MCF 10A (cell line): ENCODE results near the gene PHYH. TPM values are rescaled to one million over a fixed set of nuclear protein-coding genes. Genes with fewer than 3 reads are reported as not detected.

Experiments
- BruUV-seq: library from RNA; stranded (reverse); fragments of 400-500 nt; replicated peaks from 2 replicates; lab custom pipeline; 2021; lab: Mats Ljungman, UMichigan
- CTCF ChIA-PET: fragments of 300-600 bp; sonication (Branson Sonifier 250); formaldehyde crosslinking; extraction: SDS; loops from one replicate; lab custom pipeline; 2021; ENCODE audit warnings: antibody characterized with exemption, inconsistent platforms; lab: Yijun Ruan, JAX
- POLR2A ChIA-PET: fragments of 300-600, 350-650 bp; sonication (Branson Sonifier 250); formaldehyde crosslinking; extraction: SDS; loops from one replicate; lab custom pipeline; 2020; ENCODE audit warnings: antibody characterized with exemption, inconsistent platforms; lab: Yijun Ruan, JAX
- DNase-seq: peaks from one replicate; pipeline ENCODE4 v3.0.0-alpha.2; 2018; ENCODE audit not compliant: unreplicated experiment
- H3K27ac Mint-ChIP-seq: one replicate; pipeline ENCODE4 v1.8.0; 2022; ENCODE audit warnings: mild to moderate bottlenecking, low read depth, mixed read lengths; ENCODE audit not compliant: unreplicated experiment
- H3K27me3 Mint-ChIP-seq: one replicate; pipeline ENCODE4 v1.8.0; 2022; ENCODE audit warnings: mixed read lengths; ENCODE audit not compliant: insufficient read depth, unreplicated experiment
- H3K36me3 Mint-ChIP-seq: one replicate; pipeline ENCODE4 v1.8.0; 2022; ENCODE audit warnings: mild to moderate bottlenecking, moderate library complexity, mixed read lengths; ENCODE audit not compliant: insufficient read depth, unreplicated experiment
- H3K4me1 Mint-ChIP-seq: one replicate; pipeline ENCODE4 v1.8.0; 2022; ENCODE audit warnings: mixed read lengths; ENCODE audit not compliant: insufficient read depth, unreplicated experiment
- H3K4me3 Mint-ChIP-seq: one replicate; pipeline ENCODE4 v1.8.0; 2022; ENCODE audit warnings: mild to moderate bottlenecking, moderate library complexity, mixed read lengths; ENCODE audit not compliant: unreplicated experiment
- H3K9me3 Mint-ChIP-seq: one replicate; pipeline ENCODE4 v1.8.0; 2022; ENCODE audit warnings: mixed read lengths; ENCODE audit not compliant: unreplicated experiment
- CTCF ChIP-seq: fragments of 200-600 bp; IDR thresholded peaks from one replicate; pipeline ENCODE4 v1.8.0; 2022; ENCODE audit warnings: antibody characterized with exemption, mild to moderate bottlenecking; ENCODE audit not compliant: unreplicated experiment
- intact Hi-C: fragments of 100-400 bp; cut with micrococcal nuclease; formaldehyde crosslinking; loops from 2 replicates; pipeline ENCODE4 v1.14.1; 2022
- total RNA-seq: library from RNA; stranded (reverse); gene quantifications from 2 replicates; pipeline ENCODE4 v1.2.3, GENCODE V29; 2022

The PHYH gene
- total RNA-seq, 1 experiment from 2014 or later, result 9.8 TPM

DNA sequence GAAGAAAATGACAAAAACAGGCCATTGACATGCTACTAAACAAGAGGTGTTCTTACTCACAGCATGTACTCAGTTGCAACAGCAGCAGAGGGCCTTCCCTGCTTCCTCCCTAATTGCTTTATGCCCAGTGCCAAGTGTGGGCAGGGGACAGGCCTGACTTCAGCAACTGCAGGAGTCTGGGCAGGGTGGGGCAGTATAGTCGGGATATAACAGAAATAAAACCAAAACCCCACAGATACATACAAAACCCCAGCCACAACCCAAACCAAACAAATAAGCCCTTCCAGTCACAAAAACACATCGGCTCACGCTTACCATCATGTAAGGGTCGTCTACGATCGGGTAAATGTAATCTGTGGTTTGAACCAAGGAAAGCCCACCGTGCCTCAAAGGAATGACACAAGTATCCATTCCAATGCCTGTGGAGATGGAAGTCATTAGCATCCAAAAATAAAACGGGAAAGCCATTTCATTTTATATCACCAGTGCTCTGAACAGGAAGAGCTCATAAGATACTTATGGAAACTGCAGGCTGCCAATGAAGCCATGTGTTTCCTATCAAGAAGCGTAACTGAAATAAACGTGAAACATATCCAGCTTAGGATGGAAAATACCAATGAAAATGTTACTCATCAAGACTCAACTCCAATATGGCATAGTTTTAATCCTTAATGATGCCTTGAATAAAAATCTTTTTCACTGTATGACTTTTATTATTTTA lies 38.7 kb upstream of the PHYH start:
- ChIA-PET CTCF (no interaction called here), POLR2A (interaction anchor here (0.6 kb wide), 1 partner anchor 1462 kb away, joined by 3 read pairs; no protein-coding TSS in a partner anchor)
- no peaks in the 10 kb centered on the region for H3K9me3 Mint-ChIP-seq
- DNase-seq, result no peak
- H3K4me3 Mint-ChIP-seq, result no peak overlapping the region
- no peak for TF ChIP-seq CTCF
- H3K4me1 Mint-ChIP-seq, result no peaks in the 10 kb centered on the region
- intact Hi-C loops, result no loop called here
- no peaks in the 10 kb centered on the region for H3K27me3 Mint-ChIP-seq
- no TSS peak for BruUV-seq
- H3K36me3 Mint-ChIP-seq, result peaks cover 57% of the 10 kb centered on the region
- no peak overlapping the region for H3K27ac Mint-ChIP-seq

DNA sequence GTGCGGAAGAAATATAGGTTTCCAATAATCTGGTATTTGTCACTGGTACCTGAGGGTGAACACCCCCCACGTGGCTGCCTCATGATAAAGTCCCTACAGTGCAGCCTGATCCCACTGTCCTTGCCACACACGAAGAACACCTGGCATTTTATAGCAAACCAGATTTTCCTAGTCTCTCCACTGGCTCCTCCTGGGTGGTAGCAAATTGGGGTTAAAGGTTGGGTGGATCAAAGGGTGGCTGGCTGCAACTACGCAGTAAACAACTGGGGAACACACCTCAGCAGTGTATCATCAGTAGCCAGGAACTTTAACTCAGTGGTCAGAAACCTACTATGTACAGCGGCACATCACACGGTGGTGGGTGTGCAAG lies 37.9 kb upstream of the PHYH start:
- CTCF ChIA-PET, result no interaction called here
- no peaks in the 10 kb centered on the region for H3K27me3 Mint-ChIP-seq
- H3K4me3 Mint-ChIP-seq, result no peak overlapping the region
- no peak for DNase-seq
- H3K9me3 Mint-ChIP-seq, result no peaks in the 10 kb centered on the region
- H3K4me1 Mint-ChIP-seq, result no peaks in the 10 kb centered on the region
- BruUV-seq, result no TSS peak
- H3K36me3 Mint-ChIP-seq, result peaks cover 56% of the 10 kb centered on the region
- no peak for TF ChIP-seq CTCF
- intact Hi-C loops, result no loop called here
- no peak overlapping the region for H3K27ac Mint-ChIP-seq
- POLR2A ChIA-PET, result no interaction called here

- ChIA-PET POLR2A (no interaction called here), CTCF (interaction anchor here (0.7 kb wide), 1 partner anchor 35 kb away, joined by 4 read pairs; no protein-coding TSS in a partner anchor)
- intact Hi-C loops, result no loop called here
Observed at GRCh38 chr10:13337128-13337826, 37.4 kb upstream of the PHYH start.

More at GRCh38 chr10:13337128-13337826, 37.4 kb upstream of the PHYH start:
- no peak for TF ChIP-seq CTCF
- no TSS peak for BruUV-seq
- Mint-ChIP-seq H3K36me3 (peaks cover 54% of the 10 kb centered on the region), H3K9me3 (no peaks in the 10 kb centered on the region), H3K27me3 (no peaks in the 10 kb centered on the region), H3K27ac (no peak overlapping the region), H3K4me3 (no peak overlapping the region), H3K4me1 (no peaks in the 10 kb centered on the region)
- no peak for DNase-seq
